MM.1S (cell line): ENCODE results near the gene QPCT.

Experiments used
- DNase-seq: peaks from one replicate; pipeline ENCODE4 v3.0.0-alpha.2; 2015
- H2AFZ ChIP-seq: fragments of 300-600 bp; sonication (generic); 2 replicates; pipeline ENCODE4 v1.6.0; 2016; ENCODE audit warnings: antibody characterized with exemption, low read length
- H3F3A ChIP-seq: fragments of 300-600 bp; sonication (generic); 2 replicates; pipeline ENCODE4 v1.6.1; 2016; ENCODE audit warnings: mild to moderate bottlenecking, antibody characterized with exemption, low read length, moderate library complexity, mixed read lengths; ENCODE audit not compliant: insufficient read depth
- H3K27ac ChIP-seq: fragments of 300-600 bp; sonication (generic); 2 replicates; pipeline ENCODE4 v1.5.1; 2016; ENCODE audit warnings: mild to moderate bottlenecking, low read length
- H3K27me3 ChIP-seq: fragments of 300-600 bp; sonication (generic); replicated peaks from 2 replicates; pipeline ENCODE4 v1.6.0; 2016; ENCODE audit warnings: low read length; ENCODE audit not compliant: insufficient read depth
- H3K36me3 ChIP-seq: fragments of 300-600 bp; sonication (generic); replicated peaks from 2 replicates; pipeline ENCODE4 v1.6.1; 2016; ENCODE audit warnings: mild to moderate bottlenecking, low read length, mixed read lengths; ENCODE audit not compliant: insufficient read depth
- H3K4me1 ChIP-seq: fragments of 300-600 bp; sonication (generic); 2 replicates; pipeline ENCODE4 v1.6.1; 2016; ENCODE audit warnings: low read length, mixed read lengths
- H3K4me2 ChIP-seq: fragments of 300-600 bp; sonication (generic); 2 replicates; pipeline ENCODE4 v1.6.0; 2016; ENCODE audit warnings: low read depth, low read length
- H3K4me3 ChIP-seq: fragments of 300-600 bp; sonication (generic); 2 replicates; pipeline ENCODE4 v1.5.1; 2016; ENCODE audit warnings: low read length, mixed read lengths
- H3K79me2 ChIP-seq: fragments of 300-600 bp; sonication (generic); 2 replicates; pipeline ENCODE4 v1.6.1; 2016; ENCODE audit warnings: mixed run types, low read length, mixed read lengths
- H3K9ac ChIP-seq: fragments of 300-600 bp; sonication (generic); 2 replicates; pipeline ENCODE4 v1.6.1; 2016; ENCODE audit warnings: low read length, mixed read lengths
- H3K9me2 ChIP-seq: fragments of 300-600 bp; sonication (generic); replicated peaks from 2 replicates; pipeline ENCODE4 v1.6.1; 2016; ENCODE audit warnings: mild to moderate bottlenecking, low read length, mixed read lengths; ENCODE audit not compliant: insufficient read depth
- H3K9me3 ChIP-seq: fragments of 300-600 bp; sonication (generic); replicated peaks from 2 replicates; pipeline ENCODE4 v1.6.1; 2016; ENCODE audit warnings: mild to moderate bottlenecking, low read length, mixed read lengths; ENCODE audit not compliant: insufficient read depth
- H4K20me1 ChIP-seq: fragments of 300-600 bp; sonication (generic); 2 replicates; pipeline ENCODE4 v1.6.1; 2016; ENCODE audit warnings: mild to moderate bottlenecking, low read length, moderate library complexity, mixed read lengths; ENCODE audit not compliant: insufficient read depth
- EZH2 ChIP-seq: fragments of 300-600 bp; sonication (generic); optimal IDR thresholded peaks from 2 replicates; pipeline ENCODE3; 2017; ENCODE audit warnings: low read depth, mild to moderate bottlenecking, antibody characterized with exemption, low read length, mixed read lengths
- EZH2phosphoT487 ChIP-seq: fragments of 300-600 bp; sonication (generic); IDR thresholded peaks from 2 replicates; pipeline ENCODE4 v1.6.1; 2018; ENCODE audit warnings: antibody characterized with exemption, low read length
- TF ChIP-seq, protein P1 (sequence below): fragments of 300-600 bp; sonication (generic); IDR thresholded peaks from 2 replicates; pipeline ENCODE4 v1.5.1; 2016; ENCODE audit warnings: antibody characterized with exemption, low read length, mixed read lengths

Gene QPCT

GRCh38 chr2:37357069-37357468 is 12.6 kb downstream of the QPCT start:
- H3F3A ChIP-seq = peaks cover 57% of the 10 kb centered on the region
- no peaks in the 10 kb centered on the region for H3K27me3 ChIP-seq
- H2AFZ ChIP-seq = no peak overlapping the region
- no peak for TF ChIP-seq EZH2
- no peaks in the 10 kb centered on the region for H4K20me1 ChIP-seq
- no peak overlapping the region for H3K9ac ChIP-seq
- peak overlapping the region; percentile 98; the same call in 1 of the 2 replicates for H3K27ac ChIP-seq
- no peaks in the 10 kb centered on the region for H3K9me2 ChIP-seq
- no peak overlapping the region for H3K4me3 ChIP-seq
- peaks cover 92% of the 10 kb centered on the region for H3K79me2 ChIP-seq
- no peaks in the 10 kb centered on the region for H3K9me3 ChIP-seq
- H3K36me3 ChIP-seq = peaks cover 26% of the 10 kb centered on the region
- H3K4me2 ChIP-seq = no peak overlapping the region
- peaks cover 89% of the 10 kb centered on the region for H3K4me1 ChIP-seq
- DNase-seq = no peak

GRCh38 chr2:37357530-37357929 is 13.1 kb downstream of the QPCT start:
- Histone ChIP-seq H3K9ac (no peak overlapping the region), H3K4me2 (peak overlapping the region; percentile 44; the same call in 1 of the 2 replicates), H3K9me2 (no peaks in the 10 kb centered on the region), H3K9me3 (no peaks in the 10 kb centered on the region), H3K4me1 (peaks cover 87% of the 10 kb centered on the region), H3K4me3 (no peak overlapping the region), H3F3A (peaks cover 57% of the 10 kb centered on the region), H3K79me2 (peaks cover 92% of the 10 kb centered on the region), H3K27ac (peak overlapping the region; percentile 98; the same call in 1 of the 2 replicates), H3K36me3 (peaks cover 26% of the 10 kb centered on the region), H3K27me3 (no peaks in the 10 kb centered on the region), H4K20me1 (no peaks in the 10 kb centered on the region), H2AFZ (no peak overlapping the region)
- no peak for DNase-seq
- TF ChIP-seq EZH2phosphoT487 = no peak
- no peak for TF ChIP-seq EZH2
- TF ChIP-seq, protein P1, sequence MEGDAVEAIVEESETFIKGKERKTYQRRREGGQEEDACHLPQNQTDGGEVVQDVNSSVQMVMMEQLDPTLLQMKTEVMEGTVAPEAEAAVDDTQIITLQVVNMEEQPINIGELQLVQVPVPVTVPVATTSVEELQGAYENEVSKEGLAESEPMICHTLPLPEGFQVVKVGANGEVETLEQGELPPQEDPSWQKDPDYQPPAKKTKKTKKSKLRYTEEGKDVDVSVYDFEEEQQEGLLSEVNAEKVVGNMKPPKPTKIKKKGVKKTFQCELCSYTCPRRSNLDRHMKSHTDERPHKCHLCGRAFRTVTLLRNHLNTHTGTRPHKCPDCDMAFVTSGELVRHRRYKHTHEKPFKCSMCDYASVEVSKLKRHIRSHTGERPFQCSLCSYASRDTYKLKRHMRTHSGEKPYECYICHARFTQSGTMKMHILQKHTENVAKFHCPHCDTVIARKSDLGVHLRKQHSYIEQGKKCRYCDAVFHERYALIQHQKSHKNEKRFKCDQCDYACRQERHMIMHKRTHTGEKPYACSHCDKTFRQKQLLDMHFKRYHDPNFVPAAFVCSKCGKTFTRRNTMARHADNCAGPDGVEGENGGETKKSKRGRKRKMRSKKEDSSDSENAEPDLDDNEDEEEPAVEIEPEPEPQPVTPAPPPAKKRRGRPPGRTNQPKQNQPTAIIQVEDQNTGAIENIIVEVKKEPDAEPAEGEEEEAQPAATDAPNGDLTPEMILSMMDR = no peak

GRCh38 chr2:37358466-37358865 is 14.0 kb downstream of the QPCT start:
- H3K9me2 ChIP-seq = no peaks in the 10 kb centered on the region
- no peak overlapping the region for H2AFZ ChIP-seq
- H3K27me3 ChIP-seq = no peaks in the 10 kb centered on the region
- H3K36me3 ChIP-seq = peaks cover 17% of the 10 kb centered on the region
- H3F3A ChIP-seq = peaks cover 52% of the 10 kb centered on the region
- H3K79me2 ChIP-seq = peaks cover 91% of the 10 kb centered on the region
- TF ChIP-seq EZH2phosphoT487 (no peak), EZH2 (no peak)
- TF ChIP-seq, protein P1 = no peak
- H3K9me3 ChIP-seq = no peaks in the 10 kb centered on the region
- DNase-seq = peak; percentile 57
- H3K4me2 ChIP-seq = peak overlapping the region; percentile 44; the same call in 1 of the 2 replicates
- peaks cover 77% of the 10 kb centered on the region for H3K4me1 ChIP-seq
- peak overlapping the region; percentile 98; the same call in 1 of the 2 replicates for H3K27ac ChIP-seq
- peak overlapping the region; percentile 8; the same call in 1 of the 2 replicates for H3K9ac ChIP-seq
- no peaks in the 10 kb centered on the region for H4K20me1 ChIP-seq
- no peak overlapping the region for H3K4me3 ChIP-seq

GRCh38 chr2:37361216-37361815 is 16.9 kb downstream of the QPCT start:
- no peak overlapping the region for H2AFZ ChIP-seq
- no peak for DNase-seq
- peaks cover 11% of the 10 kb centered on the region for H3K36me3 ChIP-seq
- peaks cover 77% of the 10 kb centered on the region for H3K4me1 ChIP-seq
- H3K79me2 ChIP-seq = peaks cover 95% of the 10 kb centered on the region
- H3K27me3 ChIP-seq = no peaks in the 10 kb centered on the region
- no peak overlapping the region for H3K4me2 ChIP-seq
- H3K27ac ChIP-seq = no peak overlapping the region
- H3K9ac ChIP-seq = no peak overlapping the region
- no peaks in the 10 kb centered on the region for H3K9me3 ChIP-seq
- no peaks in the 10 kb centered on the region for H4K20me1 ChIP-seq
- no peak overlapping the region for H3K4me3 ChIP-seq
- H3K9me2 ChIP-seq = no peaks in the 10 kb centered on the region
- TF ChIP-seq EZH2phosphoT487 (no peak), EZH2 (no peak)
- TF ChIP-seq, protein P1 = no peak
- H3F3A ChIP-seq = peaks cover 38% of the 10 kb centered on the region
